IPS-20b (cell line): ENCODE results near the gene MMP24.
"Not testable (repeated sequence)": the region's sequence is repeated elsewhere in the genome, so short reads cannot be mapped to it uniquely, and the experiment has no call there.

Experiments
- H3K27ac ChIP-seq: one replicate; pipeline ENCODE4 v1.5.1; 2013; ENCODE audit warnings: low read length
- H3K27me3 ChIP-seq: 2 replicates; pipeline ENCODE4 v1.6.1; 2013; ENCODE audit warnings: mild to moderate bottlenecking, low read length, inconsistent platforms; ENCODE audit not compliant: insufficient read depth
- H3K36me3 ChIP-seq: 2 replicates; pipeline ENCODE4 v1.6.1; 2013; ENCODE audit warnings: low read depth, mild to moderate bottlenecking, inconsistent platforms, low read length, moderate library complexity; ENCODE audit not compliant: insufficient read depth
- H3K4me1 ChIP-seq: 2 replicates; pipeline ENCODE4 v1.6.1; 2013; ENCODE audit warnings: mild to moderate bottlenecking, control low read depth, inconsistent platforms, low read length, moderate library complexity; ENCODE audit not compliant: insufficient read depth
- H3K4me3 ChIP-seq: 2 replicates; pipeline ENCODE4 v1.5.1; 2013; ENCODE audit warnings: mild to moderate bottlenecking, low read length, inconsistent platforms
- H3K9ac ChIP-seq: 2 replicates; pipeline ENCODE4 v1.6.1; 2013; ENCODE audit warnings: low read depth, mild to moderate bottlenecking, inconsistent platforms, low read length, moderate library complexity
- H3K9me3 ChIP-seq: 2 replicates; pipeline ENCODE4 v1.6.1; 2013; ENCODE audit warnings: mild to moderate bottlenecking, low read depth, low read length, inconsistent platforms; ENCODE audit not compliant: insufficient read depth

Gene MMP24

GRCh38 chr20:35312318-35312717 is 85.8 kb downstream of the MMP24 start:
- Histone ChIP-seq H3K36me3 (peaks cover 8% of the 10 kb centered on the region; the same call in 1 of the 2 replicates), H3K27ac (no peak overlapping the region), H3K4me1 (peaks cover 19% of the 10 kb centered on the region), H3K9me3 (no peaks in the 10 kb centered on the region), H3K4me3 (no peak overlapping the region), H3K27me3 (no peaks in the 10 kb centered on the region), H3K9ac (no peak overlapping the region)

- H3K9ac ChIP-seq = no peak overlapping the region
- no peaks in the 10 kb centered on the region for H3K9me3 ChIP-seq
- H3K27me3 ChIP-seq = no peaks in the 10 kb centered on the region
- H3K27ac ChIP-seq = no peak overlapping the region
- H3K4me3 ChIP-seq = no peak overlapping the region
- H3K4me1 ChIP-seq = peaks cover 27% of the 10 kb centered on the region
- H3K36me3 ChIP-seq = peaks cover 8% of the 10 kb centered on the region; the same call in 1 of the 2 replicates
Measured at GRCh38 chr20:35314816-35315631, 88.5 kb downstream of the MMP24 start.

- H3K27ac ChIP-seq, H3K4me3 ChIP-seq, H3K36me3 ChIP-seq, H3K27me3 ChIP-seq, H3K9me3 ChIP-seq, H3K9ac ChIP-seq: not testable (repeated sequence)
- H3K4me1 ChIP-seq = peaks cover 33% of the 10 kb centered on the region
Measured at GRCh38 chr20:35315632-35316020, 89.1 kb downstream of the MMP24 start.

- no peak overlapping the region for H3K4me3 ChIP-seq
- no peaks in the 10 kb centered on the region for H3K27me3 ChIP-seq
- no peaks in the 10 kb centered on the region for H3K9me3 ChIP-seq
- peaks cover 38% of the 10 kb centered on the region for H3K4me1 ChIP-seq
- no peak overlapping the region for H3K27ac ChIP-seq
- no peak overlapping the region for H3K9ac ChIP-seq
- H3K36me3 ChIP-seq = peaks cover 8% of the 10 kb centered on the region; the same call in 1 of the 2 replicates
Measured at GRCh38 chr20:35316086-35316485, 89.6 kb downstream of the MMP24 start.

- no peaks in the 10 kb centered on the region for H3K9me3 ChIP-seq
- no peak overlapping the region for H3K4me3 ChIP-seq
- peaks cover 8% of the 10 kb centered on the region; the same call in 1 of the 2 replicates for H3K36me3 ChIP-seq
- H3K27ac ChIP-seq = no peak overlapping the region
- H3K27me3 ChIP-seq = no peaks in the 10 kb centered on the region
- H3K9ac ChIP-seq = no peak overlapping the region
- H3K4me1 ChIP-seq = peaks cover 26% of the 10 kb centered on the region
Measured at GRCh38 chr20:35317416-35318210, 91.1 kb downstream of the MMP24 start.

GRCh38 chr20:35318502-35319157 is 92.1 kb downstream of the MMP24 start:
- H3K27me3 ChIP-seq = no peaks in the 10 kb centered on the region
- H3K36me3 ChIP-seq = peaks cover 8% of the 10 kb centered on the region; the same call in 1 of the 2 replicates
- no peak overlapping the region for H3K9ac ChIP-seq
- H3K4me3 ChIP-seq = no peak overlapping the region
- H3K27ac ChIP-seq = no peak overlapping the region
- H3K4me1 ChIP-seq = peaks cover 23% of the 10 kb centered on the region
- H3K9me3 ChIP-seq = no peaks in the 10 kb centered on the region

- Histone ChIP-seq H3K4me1 (peaks cover 23% of the 10 kb centered on the region), H3K27me3 (no peaks in the 10 kb centered on the region), H3K4me3 (no peak overlapping the region), H3K27ac (no peak overlapping the region), H3K36me3 (peaks cover 6% of the 10 kb centered on the region; the same call in 1 of the 2 replicates), H3K9ac (no peak overlapping the region), H3K9me3 (no peaks in the 10 kb centered on the region)
Measured at GRCh38 chr20:35319192-35319870, 92.8 kb downstream of the MMP24 start.

GRCh38 chr20:35319871-35320197 is 93.3 kb downstream of the MMP24 start:
- Histone ChIP-seq H3K4me1 (peaks cover 22% of the 10 kb centered on the region), H3K27ac (no peak overlapping the region), H3K9me3 (no peaks in the 10 kb centered on the region)

GRCh38 chr20:35320396-35321126 is 94.1 kb downstream of the MMP24 start:
- H3K27ac ChIP-seq = no peak overlapping the region
- H3K36me3 ChIP-seq = peaks cover 5% of the 10 kb centered on the region; the same call in 1 of the 2 replicates
- H3K9me3 ChIP-seq = no peaks in the 10 kb centered on the region
- H3K9ac ChIP-seq = no peak overlapping the region
- H3K4me3 ChIP-seq = no peak overlapping the region
- H3K4me1 ChIP-seq = peaks cover 18% of the 10 kb centered on the region
- no peaks in the 10 kb centered on the region for H3K27me3 ChIP-seq

More at GRCh38 chr20:35319871-35320197, 93.3 kb downstream of the MMP24 start:
- Histone ChIP-seq H3K27me3 (no peaks in the 10 kb centered on the region), H3K4me3 (no peak overlapping the region), H3K9ac (no peak overlapping the region), H3K36me3 (peaks cover 3% of the 10 kb centered on the region; the same call in 1 of the 2 replicates)

- no peak overlapping the region for H3K9ac ChIP-seq
- no peak overlapping the region for H3K4me3 ChIP-seq
- no peak overlapping the region for H3K27ac ChIP-seq
- H3K36me3 ChIP-seq = 0 out of 2 replicates have a peak, but pooled peaks cover 3% of the 10 kb centered on the region
- H3K27me3 ChIP-seq = no peaks in the 10 kb centered on the region
- H3K4me1 ChIP-seq = peaks cover 6% of the 10 kb centered on the region
- H3K9me3 ChIP-seq = no peaks in the 10 kb centered on the region
Measured at GRCh38 chr20:35325401-35325800, 98.9 kb downstream of the MMP24 start.
